Measurements from ENCODE around the gene MAMSTR. TPM values are rescaled to one million over a fixed set of nuclear protein-coding genes. Genes with fewer than 3 reads are reported as not detected.
A peak's percentile ranks its signal among the peaks of the same experiment; 100 is the strongest.

Gene MAMSTR
- total and polyA plus RNA-seq, 9 of the 15 experiments (the other 6 are each of a cell fraction or from before 2014, with no cell fraction given) = 0.08 to 1.00 (median 0.40) TPM; not detected in 1

DNA sequence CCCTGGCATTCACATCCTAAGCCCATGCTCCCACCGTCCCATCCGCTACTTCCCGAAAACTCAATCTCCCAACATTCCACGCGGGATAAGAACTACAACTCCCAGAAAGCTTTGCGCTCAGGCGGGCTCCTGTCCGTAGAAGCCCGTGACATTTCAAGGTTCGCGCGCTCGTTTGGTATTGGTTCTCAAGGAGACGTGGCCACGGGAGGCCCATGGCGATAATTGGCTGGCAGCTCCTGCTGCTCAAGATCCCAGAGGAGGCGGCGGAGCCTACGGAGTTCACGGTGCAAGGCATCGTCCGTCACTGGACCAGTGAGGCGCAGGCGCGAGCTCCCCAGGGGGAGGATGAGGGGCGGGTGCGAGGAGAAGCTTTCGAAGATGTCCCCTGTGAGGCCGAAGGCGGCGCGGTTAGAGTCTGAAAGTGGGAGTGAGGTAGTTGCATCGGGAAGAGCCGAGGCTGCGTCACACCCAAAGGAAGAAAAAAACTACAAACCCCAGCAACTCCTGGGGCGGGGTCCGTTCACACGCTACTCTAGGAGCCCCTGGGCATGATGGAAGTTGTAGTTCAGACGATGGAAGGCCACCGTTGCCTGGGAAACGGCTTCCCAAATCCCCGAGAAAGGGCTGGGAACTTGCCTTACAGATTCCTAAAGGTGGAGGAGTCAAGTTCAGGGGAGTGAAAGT, 1.2 kb upstream of the MAMSTR start (continued):
- no peak for TF ChIP-seq NCOA2 (IDR thresholded peaks at IDR 0.05; ENCODE audit: partially characterized antibody in 2 of 2)
- 0 out of 2 replicates have a peak, but pooled peaks have one; percentile 14 for TF ChIP-seq CTBP1 (IDR thresholded peaks at IDR 0.05; ENCODE audit: borderline replicate concordance)
- TF ChIP-seq, protein P1, sequence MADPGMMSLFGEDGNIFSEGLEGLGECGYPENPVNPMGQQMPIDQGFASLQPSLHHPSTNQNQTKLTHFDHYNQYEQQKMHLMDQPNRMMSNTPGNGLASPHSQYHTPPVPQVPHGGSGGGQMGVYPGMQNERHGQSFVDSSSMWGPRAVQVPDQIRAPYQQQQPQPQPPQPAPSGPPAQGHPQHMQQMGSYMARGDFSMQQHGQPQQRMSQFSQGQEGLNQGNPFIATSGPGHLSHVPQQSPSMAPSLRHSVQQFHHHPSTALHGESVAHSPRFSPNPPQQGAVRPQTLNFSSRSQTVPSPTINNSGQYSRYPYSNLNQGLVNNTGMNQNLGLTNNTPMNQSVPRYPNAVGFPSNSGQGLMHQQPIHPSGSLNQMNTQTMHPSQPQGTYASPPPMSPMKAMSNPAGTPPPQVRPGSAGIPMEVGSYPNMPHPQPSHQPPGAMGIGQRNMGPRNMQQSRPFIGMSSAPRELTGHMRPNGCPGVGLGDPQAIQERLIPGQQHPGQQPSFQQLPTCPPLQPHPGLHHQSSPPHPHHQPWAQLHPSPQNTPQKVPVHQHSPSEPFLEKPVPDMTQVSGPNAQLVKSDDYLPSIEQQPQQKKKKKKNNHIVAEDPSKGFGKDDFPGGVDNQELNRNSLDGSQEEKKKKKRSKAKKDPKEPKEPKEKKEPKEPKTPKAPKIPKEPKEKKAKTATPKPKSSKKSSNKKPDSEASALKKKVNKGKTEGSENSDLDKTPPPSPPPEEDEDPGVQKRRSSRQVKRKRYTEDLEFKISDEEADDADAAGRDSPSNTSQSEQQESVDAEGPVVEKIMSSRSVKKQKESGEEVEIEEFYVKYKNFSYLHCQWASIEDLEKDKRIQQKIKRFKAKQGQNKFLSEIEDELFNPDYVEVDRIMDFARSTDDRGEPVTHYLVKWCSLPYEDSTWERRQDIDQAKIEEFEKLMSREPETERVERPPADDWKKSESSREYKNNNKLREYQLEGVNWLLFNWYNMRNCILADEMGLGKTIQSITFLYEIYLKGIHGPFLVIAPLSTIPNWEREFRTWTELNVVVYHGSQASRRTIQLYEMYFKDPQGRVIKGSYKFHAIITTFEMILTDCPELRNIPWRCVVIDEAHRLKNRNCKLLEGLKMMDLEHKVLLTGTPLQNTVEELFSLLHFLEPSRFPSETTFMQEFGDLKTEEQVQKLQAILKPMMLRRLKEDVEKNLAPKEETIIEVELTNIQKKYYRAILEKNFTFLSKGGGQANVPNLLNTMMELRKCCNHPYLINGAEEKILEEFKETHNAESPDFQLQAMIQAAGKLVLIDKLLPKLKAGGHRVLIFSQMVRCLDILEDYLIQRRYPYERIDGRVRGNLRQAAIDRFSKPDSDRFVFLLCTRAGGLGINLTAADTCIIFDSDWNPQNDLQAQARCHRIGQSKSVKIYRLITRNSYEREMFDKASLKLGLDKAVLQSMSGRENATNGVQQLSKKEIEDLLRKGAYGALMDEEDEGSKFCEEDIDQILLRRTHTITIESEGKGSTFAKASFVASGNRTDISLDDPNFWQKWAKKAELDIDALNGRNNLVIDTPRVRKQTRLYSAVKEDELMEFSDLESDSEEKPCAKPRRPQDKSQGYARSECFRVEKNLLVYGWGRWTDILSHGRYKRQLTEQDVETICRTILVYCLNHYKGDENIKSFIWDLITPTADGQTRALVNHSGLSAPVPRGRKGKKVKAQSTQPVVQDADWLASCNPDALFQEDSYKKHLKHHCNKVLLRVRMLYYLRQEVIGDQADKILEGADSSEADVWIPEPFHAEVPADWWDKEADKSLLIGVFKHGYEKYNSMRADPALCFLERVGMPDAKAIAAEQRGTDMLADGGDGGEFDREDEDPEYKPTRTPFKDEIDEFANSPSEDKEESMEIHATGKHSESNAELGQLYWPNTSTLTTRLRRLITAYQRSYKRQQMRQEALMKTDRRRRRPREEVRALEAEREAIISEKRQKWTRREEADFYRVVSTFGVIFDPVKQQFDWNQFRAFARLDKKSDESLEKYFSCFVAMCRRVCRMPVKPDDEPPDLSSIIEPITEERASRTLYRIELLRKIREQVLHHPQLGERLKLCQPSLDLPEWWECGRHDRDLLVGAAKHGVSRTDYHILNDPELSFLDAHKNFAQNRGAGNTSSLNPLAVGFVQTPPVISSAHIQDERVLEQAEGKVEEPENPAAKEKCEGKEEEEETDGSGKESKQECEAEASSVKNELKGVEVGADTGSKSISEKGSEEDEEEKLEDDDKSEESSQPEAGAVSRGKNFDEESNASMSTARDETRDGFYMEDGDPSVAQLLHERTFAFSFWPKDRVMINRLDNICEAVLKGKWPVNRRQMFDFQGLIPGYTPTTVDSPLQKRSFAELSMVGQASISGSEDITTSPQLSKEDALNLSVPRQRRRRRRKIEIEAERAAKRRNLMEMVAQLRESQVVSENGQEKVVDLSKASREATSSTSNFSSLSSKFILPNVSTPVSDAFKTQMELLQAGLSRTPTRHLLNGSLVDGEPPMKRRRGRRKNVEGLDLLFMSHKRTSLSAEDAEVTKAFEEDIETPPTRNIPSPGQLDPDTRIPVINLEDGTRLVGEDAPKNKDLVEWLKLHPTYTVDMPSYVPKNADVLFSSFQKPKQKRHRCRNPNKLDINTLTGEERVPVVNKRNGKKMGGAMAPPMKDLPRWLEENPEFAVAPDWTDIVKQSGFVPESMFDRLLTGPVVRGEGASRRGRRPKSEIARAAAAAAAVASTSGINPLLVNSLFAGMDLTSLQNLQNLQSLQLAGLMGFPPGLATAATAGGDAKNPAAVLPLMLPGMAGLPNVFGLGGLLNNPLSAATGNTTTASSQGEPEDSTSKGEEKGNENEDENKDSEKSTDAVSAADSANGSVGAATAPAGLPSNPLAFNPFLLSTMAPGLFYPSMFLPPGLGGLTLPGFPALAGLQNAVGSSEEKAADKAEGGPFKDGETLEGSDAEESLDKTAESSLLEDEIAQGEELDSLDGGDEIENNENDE (IDR thresholded peaks at IDR 0.05; ENCODE audit: low read depth, low read length) = no peak
- no peak for TF ChIP-seq TGIF2 (CRISPR knock-in tag; IDR thresholded peaks at IDR 0.05)
- TF ChIP-seq ARID1B (IDR thresholded peaks at IDR 0.05) = no peak
- TF ChIP-seq CSDE1 (IDR thresholded peaks at IDR 0.05) = no peak
- TF ChIP-seq KAT2B (IDR thresholded peaks at IDR 0.05; ENCODE audit: low read depth, low read length) = no peak
- no peak for TF ChIP-seq MAFG (tag; conservative IDR thresholded peaks at IDR 0.05)
- TF ChIP-seq ZC3H8 (IDR thresholded peaks at IDR 0.05) = no peak
- TF ChIP-seq KHSRP (IDR thresholded peaks at IDR 0.05) = no peak
- TF ChIP-seq MYNN (IDR thresholded peaks at IDR 0.05) = no peak
- TF ChIP-seq MYNN (CRISPR knock-in tag; IDR thresholded peaks at IDR 0.05) = no peak
- TF ChIP-seq ZNF41 (CRISPR knock-in tag; conservative IDR thresholded peaks at IDR 0.05) = no peak
- TF ChIP-seq ZNF133 (CRISPR knock-in tag; IDR thresholded peaks at IDR 0.05) = no peak
- TF ChIP-seq CC2D1A (IDR thresholded peaks at IDR 0.05) = no peak; the same call in 1 of the 2 replicates
- TF ChIP-seq MED1 (CRISPR knock-in tag; IDR thresholded peaks at IDR 0.05; ENCODE audit: borderline replicate concordance) = no peak
- no peak for TF ChIP-seq YBX1 (IDR thresholded peaks at IDR 0.05)
- TF ChIP-seq BRCA1 (IDR thresholded peaks at IDR 0.05) = no peak
- no peak for TF ChIP-seq BRCA1 (CRISPR knock-in tag; IDR thresholded peaks at IDR 0.05)
- TF ChIP-seq XRCC4 (IDR thresholded peaks at IDR 0.05; ENCODE audit: extremely low read depth, insufficient read depth, insufficient read length) = no peak
- no peak for TF ChIP-seq NFIC (IDR thresholded peaks at IDR 0.05)
- TF ChIP-seq RBM17 (IDR thresholded peaks at IDR 0.05; ENCODE audit: borderline replicate concordance, low read depth, low read length) = no peak

All from K562 (cell line).